SK-N-DZ (cell line): ENCODE data around the gene SPR.

Experiments
- DNase-seq: peaks from one replicate; pipeline ENCODE4 v3.0.0-alpha.2; 2015; ENCODE audit warnings: low spot score

SPR gene

DNA sequence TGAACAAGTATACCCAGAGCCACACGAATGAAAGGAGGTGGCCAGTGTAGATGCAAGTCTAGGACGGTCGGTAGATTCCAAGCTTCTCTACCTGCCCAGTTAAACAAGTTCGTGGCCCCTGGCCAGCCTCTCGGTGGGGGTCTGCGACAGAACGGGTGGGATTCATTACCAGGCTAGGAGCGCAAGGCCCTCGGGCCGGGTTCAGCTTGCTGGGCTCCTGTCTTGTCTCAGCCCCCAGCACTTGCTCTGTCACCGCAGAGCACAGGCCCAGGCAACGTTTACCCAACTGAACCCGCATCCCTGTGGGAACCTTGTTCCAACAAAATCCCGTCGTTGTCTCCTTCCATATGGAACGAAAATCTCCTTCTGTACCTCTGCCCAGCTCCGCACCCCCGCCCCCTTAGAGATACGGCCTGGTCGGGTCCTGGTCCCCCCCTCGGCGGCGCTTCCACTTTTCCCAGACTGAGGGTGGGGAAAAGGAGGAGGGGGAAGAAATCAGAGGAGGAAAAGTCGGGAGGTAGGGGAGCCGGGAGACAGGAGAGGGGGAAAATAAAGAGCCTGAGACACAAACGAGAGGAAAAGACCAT is 28.2 kb downstream of the SPR start:
- DNase-seq, result no peak

DNA sequence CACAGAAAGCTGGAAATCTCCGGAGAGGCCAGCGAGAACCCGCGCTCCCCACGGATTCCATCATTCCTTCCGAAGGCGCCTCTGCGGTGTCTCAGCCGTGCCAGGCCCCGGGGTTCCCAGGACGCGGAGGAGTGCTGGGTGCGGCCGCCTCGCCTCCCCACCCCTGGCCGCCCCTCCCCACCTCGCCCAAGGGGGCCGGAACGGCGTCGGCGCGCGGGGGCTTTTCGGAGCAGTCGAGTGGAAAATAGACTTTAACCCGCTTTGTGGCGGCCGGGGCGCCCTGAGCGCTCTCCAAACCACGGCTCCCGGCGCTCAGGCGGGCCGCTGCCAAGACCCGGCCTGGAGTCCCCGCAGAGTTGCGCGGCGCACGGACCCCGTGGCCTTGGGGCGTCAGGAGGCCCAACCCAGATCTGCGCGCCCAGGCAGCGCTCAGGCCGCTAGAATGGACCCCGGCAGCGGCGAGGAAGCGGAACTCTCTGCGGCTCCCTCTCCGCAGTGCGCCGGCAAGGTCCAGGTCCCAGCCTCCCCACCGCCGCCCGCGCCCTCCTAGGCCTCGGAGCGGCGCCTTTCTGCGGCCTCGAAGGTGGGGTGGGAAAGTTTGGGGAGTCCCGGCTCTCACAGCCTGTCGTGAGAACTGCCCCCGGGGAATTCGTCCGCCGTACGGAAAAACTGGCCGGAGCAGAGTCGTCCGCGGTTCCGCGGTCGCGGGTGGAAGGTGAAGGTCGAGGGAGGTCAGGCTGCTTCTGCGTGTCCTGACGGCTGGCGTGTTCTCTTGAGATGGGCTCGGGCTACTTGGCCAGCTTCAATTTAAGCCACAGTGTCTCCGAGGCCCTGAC is 28.9 kb downstream of the SPR start:
- no peak for DNase-seq

DNA sequence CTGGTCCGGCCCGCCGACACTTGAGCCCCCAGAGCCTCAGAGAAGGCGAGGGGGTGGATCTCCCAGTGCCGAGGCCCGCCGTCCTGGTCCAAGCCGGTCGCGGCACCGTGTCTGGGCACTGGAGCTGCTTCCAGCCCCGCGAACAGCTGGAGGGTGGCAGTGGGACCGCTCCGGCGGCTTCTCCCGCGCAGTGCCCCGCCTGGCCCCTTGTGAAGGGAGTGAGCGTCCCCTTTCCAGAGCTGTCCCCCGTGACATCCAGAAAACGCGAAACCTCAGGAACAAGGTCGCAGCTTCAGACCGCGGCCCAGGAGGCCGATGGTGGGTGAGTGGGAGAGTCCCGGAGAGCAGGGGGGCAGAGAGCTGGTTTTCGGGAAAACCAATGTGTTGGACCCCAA is 29.5 kb downstream of the SPR start:
- DNase-seq, result no peak

DNA sequence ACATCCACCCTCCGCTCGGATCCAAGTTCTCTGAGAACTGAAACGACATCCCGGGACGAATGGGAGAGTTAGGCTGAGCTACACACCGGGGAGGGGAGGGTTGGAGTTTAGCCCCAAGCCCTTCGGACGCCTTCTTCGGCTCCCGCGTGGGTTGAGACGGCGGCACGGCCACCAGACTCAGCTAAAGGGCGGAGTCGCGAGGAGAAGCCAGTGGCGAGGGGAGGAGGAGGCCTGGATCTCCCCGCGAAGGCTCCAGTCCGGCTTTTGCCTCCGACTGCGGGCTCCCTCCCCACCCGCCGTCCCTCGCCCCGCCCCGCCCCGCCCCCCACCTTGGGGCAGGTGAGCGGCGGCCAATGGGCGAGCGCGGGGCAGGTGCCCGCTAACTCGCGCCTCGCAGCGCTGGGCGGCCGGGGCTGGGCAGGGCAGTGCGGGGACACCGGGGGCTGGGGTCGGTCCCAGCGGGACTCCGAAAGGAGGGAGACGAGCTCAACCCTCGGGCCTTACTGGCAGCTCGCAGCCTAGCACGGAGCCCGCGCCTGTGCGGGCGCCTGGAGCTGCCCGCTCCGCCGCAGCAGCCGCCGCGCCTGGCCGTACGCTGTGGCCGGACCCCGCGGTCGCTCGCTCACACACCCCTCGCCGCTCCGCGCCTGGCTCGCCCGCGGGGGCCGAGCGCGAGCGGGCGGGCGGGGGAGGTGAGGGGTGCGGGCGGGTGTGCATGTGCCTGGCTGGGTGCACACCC is 30.1 kb downstream of the SPR start, which contains the start of gene EMX1:
Gene EMX1 (plus strand): TSS at position 382 of the 739 bp plus-strand sequence. CDS start 334 bp downstream, at position 716.
- peak; percentile 55 for DNase-seq

DNA sequence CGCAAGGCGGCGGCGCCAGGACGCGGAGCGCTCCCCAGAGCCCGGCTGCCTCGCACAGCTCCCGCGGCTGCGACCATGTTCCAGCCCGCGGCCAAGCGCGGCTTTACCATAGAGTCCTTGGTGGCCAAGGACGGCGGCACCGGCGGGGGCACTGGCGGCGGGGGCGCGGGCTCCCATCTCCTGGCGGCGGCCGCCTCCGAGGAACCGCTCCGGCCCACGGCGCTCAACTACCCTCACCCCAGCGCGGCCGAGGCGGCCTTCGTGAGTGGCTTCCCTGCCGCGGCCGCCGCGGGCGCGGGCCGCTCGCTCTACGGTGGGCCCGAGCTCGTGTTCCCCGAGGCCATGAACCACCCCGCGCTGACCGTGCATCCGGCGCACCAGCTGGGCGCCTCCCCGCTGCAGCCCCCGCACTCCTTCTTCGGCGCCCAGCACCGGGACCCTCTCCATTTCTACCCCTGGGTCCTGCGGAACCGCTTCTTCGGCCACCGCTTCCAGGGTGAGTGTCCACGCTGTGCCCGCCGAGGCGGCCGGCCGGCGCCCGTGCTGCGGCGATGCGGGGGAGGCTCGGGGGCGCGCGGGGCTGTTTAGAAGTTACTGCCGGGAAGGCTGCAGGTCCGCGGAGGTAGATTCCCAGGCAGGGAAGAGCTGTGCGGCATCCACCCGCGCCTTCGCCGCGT is 30.8 kb downstream of the SPR start:
- DNase-seq, result no peak

DNA sequence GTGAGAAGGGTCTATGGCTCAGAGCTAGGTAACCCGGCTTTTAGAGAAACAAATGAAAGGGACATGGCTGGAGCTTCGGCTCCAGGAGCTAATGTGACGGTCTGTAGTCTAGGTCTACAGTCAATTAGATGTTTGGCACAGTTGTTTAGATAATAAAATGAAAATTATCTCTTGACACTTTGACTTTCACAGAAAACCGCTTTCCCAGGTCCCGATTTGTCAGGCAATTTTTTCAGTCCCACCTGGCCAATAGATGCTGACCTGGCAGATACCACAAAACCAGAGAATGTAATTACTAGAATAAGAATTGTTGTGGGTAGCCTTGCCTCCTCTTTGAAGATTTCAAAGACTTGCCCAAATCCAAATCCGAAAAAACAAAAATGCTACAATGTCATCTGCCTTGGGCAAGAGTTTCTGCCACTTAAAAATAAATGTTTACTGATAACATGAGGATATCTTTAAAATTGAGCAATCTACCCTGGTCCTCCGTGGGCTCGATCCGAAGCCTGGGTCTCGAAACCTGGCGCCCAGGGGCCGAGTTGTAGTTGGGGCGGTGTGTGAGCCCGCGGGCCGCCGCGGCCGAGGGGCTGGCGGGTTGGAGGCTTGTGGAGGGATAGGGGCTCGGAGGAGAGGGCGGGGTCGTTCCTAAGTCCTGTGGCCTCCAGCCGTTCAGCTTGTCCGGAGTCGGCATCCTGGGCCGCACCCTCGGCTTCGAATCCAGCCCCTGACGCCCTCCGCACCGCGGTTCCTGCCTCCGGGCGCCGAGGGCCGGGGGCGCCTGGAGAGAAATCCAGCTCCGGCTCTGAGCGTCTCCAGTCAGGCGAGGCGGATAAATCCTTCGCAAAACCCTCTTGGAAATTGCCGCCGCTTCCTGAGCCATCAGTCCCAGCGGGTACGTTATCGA is 32.5 kb downstream of the SPR start:
- DNase-seq, result no peak

DNA sequence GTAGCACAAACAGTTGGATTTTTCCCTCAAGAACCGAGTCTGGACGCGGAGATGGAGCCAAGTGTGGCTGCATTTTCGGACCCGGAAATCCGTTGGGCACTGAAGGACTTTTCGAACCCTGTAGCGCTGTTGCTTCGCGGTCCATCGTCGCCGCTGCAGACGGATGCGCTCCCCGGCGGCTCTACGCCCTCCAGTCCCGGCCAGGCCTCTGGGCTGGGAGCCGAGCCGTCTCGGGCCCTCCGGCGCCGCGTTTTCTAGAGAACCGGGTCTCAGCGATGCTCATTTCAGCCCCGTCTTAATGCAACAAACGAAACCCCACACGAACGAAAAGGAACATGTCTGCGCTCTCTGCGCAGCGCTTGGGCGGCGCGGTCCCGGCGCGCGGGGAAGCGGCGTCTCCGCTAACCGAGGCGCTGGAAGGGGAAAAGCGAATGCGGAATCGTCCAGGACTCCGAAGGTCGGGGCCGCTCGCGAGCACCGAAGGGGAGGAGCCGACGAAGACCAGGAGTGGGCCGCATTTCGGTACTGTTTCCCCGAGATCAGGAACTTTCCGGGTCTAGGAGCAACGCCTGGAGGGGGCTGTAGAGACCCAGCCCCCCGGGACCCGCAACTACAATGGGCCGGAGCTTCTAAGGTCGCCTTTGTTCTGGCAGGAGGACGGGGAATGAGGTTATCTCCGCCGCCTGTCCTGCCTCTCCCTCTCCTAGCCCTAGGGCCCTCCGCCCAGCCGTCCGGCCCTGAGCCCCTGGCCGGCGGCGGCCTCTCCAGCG is 33.3 kb downstream of the SPR start:
- peak; percentile 34 for DNase-seq

DNA sequence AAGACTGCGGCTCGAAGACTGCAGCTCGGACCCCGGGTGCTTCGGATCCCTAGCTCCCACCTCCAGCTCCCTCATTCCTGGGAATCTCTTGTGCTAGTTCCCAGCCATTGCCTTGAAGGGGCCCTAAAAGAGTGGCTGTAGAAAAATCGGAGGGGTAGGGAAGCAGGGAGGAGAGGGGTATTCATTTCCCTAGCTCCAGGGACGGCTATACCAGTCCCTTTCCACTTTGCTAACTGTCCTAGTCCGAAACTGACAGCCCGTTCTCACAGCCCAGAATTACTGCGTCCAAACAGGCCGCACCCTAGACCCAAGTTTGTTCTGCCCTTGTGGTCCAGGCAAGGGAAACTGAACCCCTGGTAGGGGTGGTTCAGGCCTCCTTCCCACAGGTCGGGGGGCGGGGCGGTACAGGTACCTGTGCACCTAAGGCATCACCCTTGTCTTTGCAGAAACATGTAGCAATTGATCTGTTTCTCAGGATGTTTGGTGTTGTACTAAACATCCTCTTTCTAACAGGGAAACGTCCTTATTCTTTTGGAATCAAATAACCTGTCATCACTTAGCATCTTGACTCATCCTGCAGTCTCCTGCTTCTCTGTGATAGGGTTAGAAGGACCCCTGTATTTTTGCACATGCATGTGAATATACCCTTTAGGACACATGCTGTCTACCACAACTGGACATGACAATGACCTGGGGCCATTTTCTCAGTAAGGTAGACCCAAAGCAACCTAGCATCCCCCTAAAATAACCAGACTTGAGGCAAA is 34.1 kb downstream of the SPR start:
- no peak for DNase-seq

DNA sequence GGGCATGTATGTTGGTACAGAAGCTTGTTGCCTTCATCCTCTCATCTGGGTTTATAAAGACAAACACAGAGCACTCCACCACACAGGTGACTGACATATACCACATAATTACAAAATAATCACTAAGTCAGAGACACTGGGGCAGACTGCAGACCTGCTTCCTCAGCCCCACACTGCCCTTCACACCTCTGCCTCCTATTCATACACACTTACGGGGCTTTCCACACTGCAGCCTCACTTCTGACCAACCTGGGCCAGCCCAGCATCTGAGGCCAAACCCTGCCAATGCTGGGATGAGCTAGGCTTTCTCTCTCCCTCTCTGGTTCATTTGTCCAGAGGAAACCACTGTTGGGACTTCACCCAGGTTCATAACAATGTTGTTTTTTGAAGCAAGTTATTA is 34.6 kb downstream of the SPR start:
- DNase-seq, result no peak

DNA sequence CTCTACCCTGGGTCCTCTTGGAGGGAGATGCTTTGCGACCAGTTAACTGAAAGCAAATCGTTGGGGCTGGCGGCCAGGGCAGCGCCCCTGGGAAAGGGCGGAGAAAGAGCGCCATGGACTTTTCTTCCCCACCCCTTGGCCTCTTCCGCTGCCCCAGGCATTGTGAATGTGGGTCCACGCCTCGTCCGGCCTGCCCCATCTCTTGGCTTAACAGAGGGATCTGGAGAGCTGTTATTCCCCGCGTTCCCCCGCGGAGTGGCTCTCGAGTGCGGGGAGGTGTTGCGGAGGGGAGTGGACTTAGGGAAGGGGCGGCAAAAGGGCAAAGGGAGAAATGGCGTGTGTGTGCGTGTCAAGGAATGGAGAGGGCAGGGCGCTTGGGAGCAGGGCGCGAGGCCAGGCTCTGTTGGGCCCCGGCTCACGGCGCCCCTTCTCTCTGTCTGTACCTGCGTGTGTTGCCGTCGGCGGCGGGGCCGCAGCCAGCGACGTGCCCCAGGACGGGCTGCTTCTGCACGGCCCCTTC is 36.7 kb downstream of the SPR start:
- DNase-seq, result no peak

DNA sequence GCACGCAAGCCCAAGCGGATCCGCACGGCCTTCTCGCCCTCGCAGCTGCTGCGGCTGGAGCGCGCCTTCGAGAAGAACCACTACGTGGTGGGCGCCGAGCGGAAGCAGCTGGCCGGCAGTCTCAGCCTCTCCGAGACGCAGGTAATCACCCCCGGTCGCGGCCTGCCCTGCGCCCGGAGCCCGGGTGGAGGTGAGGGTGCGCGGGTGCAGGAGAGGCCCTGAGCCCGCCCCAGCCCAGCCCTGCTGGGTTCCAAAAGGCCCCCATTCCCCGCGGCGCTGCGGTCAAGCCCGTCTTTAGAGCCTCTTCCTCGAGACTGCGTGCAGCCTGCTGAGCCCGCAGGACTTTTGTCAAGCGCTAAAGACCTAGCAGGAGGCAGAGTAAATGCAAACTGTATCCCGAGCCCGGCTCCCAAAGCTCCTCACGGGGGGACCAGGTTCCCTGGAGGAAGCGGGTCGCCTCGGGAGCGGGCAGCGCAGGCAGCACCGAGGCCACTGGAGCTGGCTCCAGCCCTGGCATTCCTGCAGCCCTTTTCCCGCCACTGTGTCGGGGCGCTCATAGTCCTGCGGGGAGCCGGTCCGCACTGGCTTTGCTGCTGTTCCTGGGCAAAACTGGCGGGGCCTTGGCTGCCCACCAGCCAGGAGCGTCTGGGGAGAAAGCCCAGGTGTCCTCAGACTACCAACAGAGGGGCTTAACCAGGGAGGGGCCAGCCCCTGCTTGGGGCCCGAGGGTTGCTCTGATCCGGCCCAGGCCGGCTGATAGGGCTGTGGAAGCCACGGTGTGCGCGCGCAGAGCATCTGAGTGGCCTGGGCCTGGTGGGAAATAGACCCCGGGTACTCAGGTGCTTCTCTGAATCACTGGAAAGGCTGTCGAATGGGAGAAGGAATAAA is 37.4 kb downstream of the SPR start:
- no peak for DNase-seq

DNA sequence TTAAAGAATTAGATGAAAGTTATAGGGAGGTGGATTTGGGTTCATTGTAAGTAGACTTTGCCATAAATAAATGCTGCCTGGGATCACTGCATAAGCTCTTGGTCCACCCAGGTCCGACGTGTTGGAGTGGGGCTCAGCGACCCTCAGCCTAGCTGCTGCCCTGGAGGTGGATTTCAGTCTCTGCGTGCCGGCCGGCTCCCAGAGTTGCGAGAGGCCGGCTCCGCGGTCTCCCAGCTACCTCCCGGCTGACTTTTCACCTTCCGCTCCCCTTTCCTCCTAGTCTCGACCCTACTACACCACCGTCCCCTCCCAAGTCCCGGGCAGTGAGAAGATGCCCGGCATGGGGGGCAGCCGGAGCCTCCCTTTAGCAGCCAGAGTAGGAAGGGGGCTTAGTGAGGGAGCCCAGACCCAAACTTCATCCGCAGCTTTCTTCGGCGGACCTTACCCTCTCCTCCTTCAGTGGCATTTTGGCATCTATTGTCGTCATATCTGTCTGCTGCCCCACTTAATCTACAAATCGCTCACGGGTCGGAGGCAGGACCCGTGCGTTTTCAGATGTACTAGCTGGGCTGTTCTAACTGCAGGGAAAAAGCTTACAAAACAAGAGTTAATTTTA is 38.2 kb downstream of the SPR start:
- DNase-seq, result no peak

DNA sequence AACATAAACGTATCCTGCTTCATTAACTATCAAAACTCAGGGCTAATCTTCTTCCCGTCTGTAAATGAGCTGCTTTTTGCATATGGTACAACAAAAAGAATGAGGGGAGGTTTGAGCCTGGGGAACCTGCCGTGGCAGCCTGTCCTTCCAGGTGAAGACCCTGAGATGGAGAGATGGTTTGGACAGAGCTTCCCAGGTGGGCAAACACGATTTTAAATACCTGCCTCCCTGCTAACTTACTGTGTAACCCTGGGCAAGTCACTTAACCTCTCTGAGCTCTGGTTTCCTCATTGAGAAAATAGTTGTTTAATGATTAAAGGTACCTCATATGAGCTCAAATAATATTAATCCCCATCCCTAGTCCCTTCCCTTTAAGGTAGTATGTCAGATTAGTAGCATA is 39.2 kb downstream of the SPR start:
- no peak for DNase-seq

DNA sequence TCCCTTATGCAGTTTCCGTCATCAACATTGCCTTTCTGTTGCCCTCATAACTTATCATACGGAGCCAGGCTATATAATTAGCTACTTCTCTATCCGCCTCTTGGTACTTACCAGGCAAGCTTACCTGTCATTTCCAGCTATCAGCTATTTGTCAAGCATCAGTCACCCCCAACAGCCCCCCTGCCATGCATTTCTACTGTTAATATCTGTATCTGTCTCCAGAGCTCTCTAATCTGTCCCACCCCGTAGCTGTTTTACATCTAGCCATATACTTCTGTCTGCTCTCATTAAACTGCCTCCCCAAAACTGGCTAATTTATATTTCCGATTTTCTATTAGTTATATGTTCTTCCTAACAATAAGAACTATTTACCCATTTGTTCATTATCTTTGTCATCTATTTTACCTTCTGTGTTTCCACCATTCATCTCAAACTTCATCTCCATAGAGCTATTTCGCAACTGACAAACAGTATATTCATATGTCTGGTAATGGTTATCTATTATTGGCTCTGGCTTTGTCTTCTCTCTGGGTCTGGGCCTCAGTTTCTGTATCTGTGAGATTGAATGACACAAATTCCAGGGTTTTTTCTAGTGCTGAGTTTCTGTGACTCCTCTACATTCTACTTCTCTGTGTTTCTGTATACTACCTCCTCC is 39.7 kb downstream of the SPR start:
- DNase-seq, result no peak

DNA sequence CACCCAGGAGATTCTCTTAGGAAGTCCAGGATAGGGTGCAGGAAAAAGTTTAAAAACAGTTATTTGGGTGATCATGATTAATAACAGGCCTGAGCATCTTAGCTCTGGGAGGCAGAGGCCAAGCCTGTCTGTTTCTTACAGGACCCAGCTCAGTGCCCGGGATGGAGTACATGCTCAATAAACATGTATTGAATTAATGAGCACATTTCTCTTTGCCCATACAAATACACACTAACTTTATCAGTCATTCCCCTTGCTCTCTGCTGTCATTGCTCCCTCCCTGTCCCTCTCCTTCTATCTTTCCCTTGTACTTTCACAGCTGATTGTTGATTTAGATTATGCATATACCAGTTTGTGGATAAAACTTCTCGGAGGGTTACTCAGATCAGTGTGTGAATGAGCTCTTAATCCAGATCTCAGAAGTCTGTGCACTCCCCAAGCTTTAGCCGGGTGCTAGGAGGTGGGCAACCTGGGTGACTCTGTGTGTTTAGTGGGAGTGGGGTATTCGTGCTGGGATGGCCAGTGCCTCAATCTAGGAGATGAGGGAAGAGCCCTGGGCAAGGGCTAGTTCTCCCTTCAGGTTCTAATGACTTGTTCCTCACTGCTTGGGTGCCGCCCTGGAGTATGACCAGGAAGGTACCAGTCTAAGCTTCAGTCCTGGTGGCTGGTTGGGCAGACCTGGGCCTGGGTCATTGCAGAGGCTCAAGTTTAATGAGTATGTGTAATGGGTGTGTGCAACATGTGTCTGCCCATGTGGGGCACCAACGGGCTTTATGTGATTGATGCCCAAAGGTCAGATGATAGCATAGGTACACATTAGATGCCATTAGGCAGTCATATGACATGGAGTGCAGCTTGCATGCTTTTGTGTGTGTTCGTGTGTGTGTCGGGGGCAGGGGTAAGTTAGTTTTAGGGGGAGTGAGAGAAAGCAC is 40.7 kb downstream of the SPR start:
- no peak for DNase-seq

DNA sequence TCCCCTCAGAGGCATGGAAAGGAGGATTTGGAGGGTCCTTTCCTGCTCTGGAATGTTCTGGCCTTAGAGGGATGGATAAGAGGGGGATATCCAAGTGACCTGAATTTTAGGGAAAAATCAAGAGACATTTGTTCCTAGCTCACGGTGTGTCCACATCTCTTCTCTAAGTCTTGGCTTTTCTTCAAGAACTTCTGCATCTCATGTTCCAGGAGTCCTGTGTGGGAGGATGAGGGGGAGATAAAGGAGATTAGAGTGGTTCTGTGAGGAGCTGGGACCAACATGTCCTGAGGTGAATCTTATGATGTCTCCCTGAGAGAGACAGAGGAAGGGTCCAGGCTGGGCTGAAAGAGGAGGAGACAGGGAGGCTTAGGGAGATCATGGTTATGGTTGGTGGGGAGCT is 41.8 kb downstream of the SPR start:
- DNase-seq, result no peak
